Measurements from ENCODE around the gene TRRAP. TPM values are rescaled to one million over a fixed set of nuclear protein-coding genes. Genes with fewer than 3 reads are reported as not detected.

TRRAP gene
- total and polyA plus RNA-seq, 2 of the 4 experiments (the other 2 are of a cell fraction), result 12.5 to 18.1 TPM

GRCh38 chr7:98997846-98998245 lies 119.5 kb downstream of the TRRAP start:
- dilution Hi-C loops (cut with HindIII; ENCODE audit: low sequenced_read_pairs, unreplicated experiment) (no loop called here), intact Hi-C loops (cut with micrococcal nuclease) (no loop called here), in situ Hi-C loops (cut with MboI; ENCODE audit: low sequenced_read_pairs) (no loop called here)
- H3K9ac ChIP-seq (ENCODE audit: low read depth, low read length), result no peak overlapping the region
- no peak for TF ChIP-seq NFE2L2 (IDR thresholded peaks at IDR 0.05; ENCODE audit: low read depth, low read length)
- no peak for TF ChIP-seq FOS (IDR thresholded peaks at IDR 0.05; ENCODE audit: low read depth, low read length)
- TF ChIP-seq POLR2A (IDR thresholded peaks at IDR 0.05; ENCODE audit: low read depth, low read length), result no peak
- no peak for TF ChIP-seq MXI1 (IDR thresholded peaks at IDR 0.05; ENCODE audit: borderline replicate concordance, low read depth, low read length)
- no peak for TF ChIP-seq USF2 (IDR thresholded peaks at IDR 0.05; ENCODE audit: low read depth, low read length)
- TF ChIP-seq BHLHE40 (IDR thresholded peaks at IDR 0.05; ENCODE audit: low read depth, low read length), result no peak
- H4K8ac ChIP-seq (ENCODE audit: low read depth in 2 of 2, low read length in 2 of 2), result no peak overlapping the region
- BruUV-seq (replicated peaks), result no TSS peak
- H3K18ac ChIP-seq (ENCODE audit: low read depth, low read length), result no peak overlapping the region
- no peak overlapping the region for H2AFZ ChIP-seq (replicated peaks; ENCODE audit: low read length, poor library complexity)
- no peak for DNase-seq
- no peak overlapping the region for H4K91ac ChIP-seq (ENCODE audit: insufficient read depth, low read depth, low read length)
- CTCF ChIA-PET, result interaction anchor here (0.7 kb wide), 1 partner anchor 55 kb away, joined by 4 read pairs; no protein-coding TSS in a partner anchor
- peaks cover 5% of the 10 kb centered on the region; the same call in 1 of the 2 replicates for H3K9me1 ChIP-seq (ENCODE audit: insufficient read depth, low read length)
- POLR2A ChIA-PET (ENCODE audit: unreplicated experiment), result no interaction called here
- no peak overlapping the region for H2BK5ac ChIP-seq (ENCODE audit: low read depth, low read length, poor library complexity, severe bottlenecking)
- no peak overlapping the region for H2BK20ac ChIP-seq (ENCODE audit: low read depth, low read length)
- H3K4me1 ChIP-seq (ENCODE audit: control insufficient read depth, insufficient read depth, low read length), result no peaks in the 10 kb centered on the region
- no peak overlapping the region for H2AK5ac ChIP-seq (ENCODE audit: low read depth, low read length)
- H2BK15ac ChIP-seq (ENCODE audit: low read depth, low read length), result no peak overlapping the region
- no peaks in the 10 kb centered on the region for H3K9me3 ChIP-seq (ENCODE audit: control insufficient read depth, insufficient read depth, low read length)
- H4K5ac ChIP-seq (ENCODE audit: low read depth, low read length), result no peak overlapping the region
- H3K4me2 ChIP-seq (ENCODE audit: low read depth, low read length), result no peak overlapping the region
- no peak for ATAC-seq (ENCODE audit: low read depth)
- no peaks in the 10 kb centered on the region for H3K27me3 ChIP-seq (ENCODE audit: control insufficient read depth, insufficient read depth, low read length)
- no peak overlapping the region for H3K56ac ChIP-seq (ENCODE audit: extremely low read depth, insufficient read depth, low read length)
- no peaks in the 10 kb centered on the region for H4K20me1 ChIP-seq (ENCODE audit: insufficient read depth, low read length)
- H2AK9ac ChIP-seq (replicated peaks; ENCODE audit: low read depth, low read length, poor library complexity), result no peak overlapping the region
- no peak overlapping the region for H3K23ac ChIP-seq (ENCODE audit: low read depth, low read length)
- H3K4ac ChIP-seq (ENCODE audit: low read depth, low read length), result no peak overlapping the region
- no peak overlapping the region for H2BK120ac ChIP-seq (ENCODE audit: low read depth, low read length)
- no peak overlapping the region for H3K4me3 ChIP-seq (ENCODE audit: insufficient read depth, low read depth, low read length)
- no peak overlapping the region for H3K27ac ChIP-seq (ENCODE audit: insufficient read depth, low read length)
- no CpG with 5 or more reads among the region's 3 CpGs for WGBS, 2 experiments (ENCODE audit: extremely low coverage in 2 of 2, insufficient read length in 1 of 2)
- peaks cover 75% of the 10 kb centered on the region for H3K36me3 ChIP-seq (ENCODE audit: control insufficient read depth, insufficient read depth, low read length)
- H3K79me1 ChIP-seq (ENCODE audit: low read depth in 1 of 2, low read length in 2 of 2), result peaks cover 2 to 6% of the 10 kb centered on the region in 2 experiments; a peak in 2 of 4 replicates
- no peak overlapping the region for H3K14ac ChIP-seq (replicated peaks; ENCODE audit: low read depth, low read length)
